ENCODE measurements around the gene MBNL2. TPM values are rescaled to one million over a fixed set of nuclear protein-coding genes. Genes with fewer than 3 reads are reported as not detected.

The MBNL2 gene
- total RNA-seq, 2 experiments from 2014 or later = 15.8 to 16.1 TPM

- ChIA-PET CTCF (interaction anchor here (1.9 kb wide), 1 partner anchor 216 kb away, joined by 9 read pairs; no protein-coding TSS in a partner anchor), POLR2A (no interaction called here)
- Mint-ChIP-seq H3K9me3 (no peaks in the 10 kb centered on the region), H3K4me1 (ENCODE audit: low read depth) (peaks cover 12% of the 10 kb centered on the region), H3K27ac (no peak overlapping the region), H3K36me3 (ENCODE audit: low read depth) (peaks cover 1% of the 10 kb centered on the region), H3K27me3 (no peaks in the 10 kb centered on the region), H3K4me3 (no peak overlapping the region)
- no peak for DNase-seq
- no peak for TF ChIP-seq CTCF (IDR thresholded peaks at IDR 0.05)
- ATAC-seq = no peak
- intact Hi-C loops (cut with micrococcal nuclease) = no loop called here
Observed at GRCh38 chr13:97325738-97326137, 103.6 kb downstream of the MBNL2 start.

- H3K4me1 Mint-ChIP-seq (ENCODE audit: low read depth) = peaks cover 12% of the 10 kb centered on the region
- H3K36me3 Mint-ChIP-seq (ENCODE audit: low read depth) = peaks cover 1% of the 10 kb centered on the region
- no peaks in the 10 kb centered on the region for H3K9me3 Mint-ChIP-seq
- DNase-seq = no peak
- POLR2A ChIA-PET = no interaction called here
- no peak for ATAC-seq
- CTCF ChIA-PET = interaction anchor here (1.9 kb wide), 1 partner anchor 218 kb away, joined by 9 read pairs; no protein-coding TSS in a partner anchor
- H3K4me3 Mint-ChIP-seq = no peak overlapping the region
- no peak overlapping the region for H3K27ac Mint-ChIP-seq
- TF ChIP-seq CTCF (IDR thresholded peaks at IDR 0.05) = no peak
- intact Hi-C loops (cut with micrococcal nuclease) = no loop called here
- H3K27me3 Mint-ChIP-seq = no peaks in the 10 kb centered on the region
Observed at GRCh38 chr13:97327086-97327485, 105.0 kb downstream of the MBNL2 start.

- H3K4me3 Mint-ChIP-seq = no peak overlapping the region
- H3K27ac Mint-ChIP-seq = no peak overlapping the region
- H3K36me3 Mint-ChIP-seq (ENCODE audit: low read depth) = peaks cover 1% of the 10 kb centered on the region
- H3K4me1 Mint-ChIP-seq (ENCODE audit: low read depth) = peaks cover 12% of the 10 kb centered on the region
- no peak for TF ChIP-seq CTCF (IDR thresholded peaks at IDR 0.05)
- ChIA-PET POLR2A (no interaction called here), CTCF (interaction anchor here (1.0 kb wide), 1 partner anchor 9 kb away, joined by 3 read pairs; no protein-coding TSS in a partner anchor)
- no peak for DNase-seq
- no peak for ATAC-seq
- intact Hi-C loops (cut with micrococcal nuclease) = no loop called here
- H3K27me3 Mint-ChIP-seq = no peaks in the 10 kb centered on the region
- no peaks in the 10 kb centered on the region for H3K9me3 Mint-ChIP-seq
Observed at GRCh38 chr13:97327506-97328221, 105.5 kb downstream of the MBNL2 start.

- peaks cover 12% of the 10 kb centered on the region for H3K4me1 Mint-ChIP-seq (ENCODE audit: low read depth)
- POLR2A ChIA-PET = no interaction called here
- no peak overlapping the region for H3K4me3 Mint-ChIP-seq
- no peak for ATAC-seq
- CTCF ChIA-PET = interaction anchor here (1.0 kb wide), 1 partner anchor 10 kb away, joined by 3 read pairs; no protein-coding TSS in a partner anchor
- peaks cover 2% of the 10 kb centered on the region for H3K36me3 Mint-ChIP-seq (ENCODE audit: low read depth)
- no peak for TF ChIP-seq CTCF (IDR thresholded peaks at IDR 0.05)
- intact Hi-C loops (cut with micrococcal nuclease) = no loop called here
- H3K27ac Mint-ChIP-seq = no peak overlapping the region
- no peaks in the 10 kb centered on the region for H3K27me3 Mint-ChIP-seq
- DNase-seq = no peak
- no peaks in the 10 kb centered on the region for H3K9me3 Mint-ChIP-seq
Observed at GRCh38 chr13:97328222-97328790, 106.2 kb downstream of the MBNL2 start.

- Mint-ChIP-seq H3K36me3 (ENCODE audit: low read depth) (peaks cover 2% of the 10 kb centered on the region), H3K9me3 (no peaks in the 10 kb centered on the region), H3K27me3 (no peaks in the 10 kb centered on the region), H3K4me1 (ENCODE audit: low read depth) (peaks cover 12% of the 10 kb centered on the region), H3K4me3 (no peak overlapping the region), H3K27ac (no peak overlapping the region)
- CTCF ChIA-PET = no interaction called here
- intact Hi-C loops (cut with micrococcal nuclease) = no loop called here
- POLR2A ChIA-PET = no interaction called here
- DNase-seq (no peak), ATAC-seq (no peak)
- TF ChIP-seq CTCF (IDR thresholded peaks at IDR 0.05) = no peak
Observed at GRCh38 chr13:97329331-97329730, 107.2 kb downstream of the MBNL2 start.
